Neural progenitor cell (in vitro differentiated cells): ENCODE results near the gene MED25.

ENCODE experiments used
- EZH2phosphoT487 ChIP-seq: fragments of 200-600 bp; sonication (generic); IDR thresholded peaks from 2 replicates; pipeline ENCODE4 v1.6.1; 2017; ENCODE audit warnings: antibody characterized with exemption
- TF ChIP-seq, protein P1 (sequence below): fragments of 200-600 bp; sonication (generic); IDR thresholded peaks from 2 replicates; pipeline ENCODE4 v1.5.1; 2017; ENCODE audit warnings: antibody characterized with exemption, mild to moderate bottlenecking

DNA sequence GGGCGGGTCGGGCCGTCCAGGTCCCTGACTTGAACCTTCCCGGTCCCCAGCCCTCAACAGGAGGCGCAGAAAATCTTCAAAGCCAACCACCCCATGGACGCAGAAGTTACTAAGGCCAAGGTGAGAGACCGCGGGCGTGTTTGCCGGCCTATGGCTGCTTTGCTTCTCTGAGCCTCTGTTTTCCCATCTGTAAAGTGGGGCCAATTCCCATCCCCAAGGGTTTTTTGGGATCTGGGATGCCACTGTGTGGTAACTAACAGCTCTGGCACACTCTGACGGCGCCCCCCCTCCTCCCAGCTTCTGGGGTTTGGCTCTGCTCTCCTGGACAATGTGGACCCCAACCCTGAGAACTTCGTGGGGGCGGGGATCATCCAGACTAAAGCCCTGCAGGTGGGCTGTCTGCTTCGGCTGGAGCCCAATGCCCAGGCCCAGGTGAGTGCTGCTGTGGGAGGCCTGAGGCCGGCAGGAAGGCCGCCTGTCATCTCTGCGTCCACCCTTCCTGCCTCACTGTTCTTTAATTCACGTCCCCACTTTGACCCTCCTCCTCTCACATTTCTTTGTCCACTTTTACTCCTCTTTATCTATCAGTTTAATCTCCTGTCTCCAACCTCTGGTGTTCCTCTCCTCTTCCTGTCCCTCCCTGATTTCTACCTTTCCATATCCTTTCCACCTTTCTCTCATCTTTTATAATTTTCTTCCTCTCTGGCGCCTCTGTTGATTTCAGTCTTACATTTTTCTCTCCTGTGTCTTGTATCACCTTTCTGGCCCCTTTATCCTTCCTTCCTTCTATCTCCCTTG lies 12.1 kb upstream of the MED25 start:
- TF ChIP-seq, protein P1, sequence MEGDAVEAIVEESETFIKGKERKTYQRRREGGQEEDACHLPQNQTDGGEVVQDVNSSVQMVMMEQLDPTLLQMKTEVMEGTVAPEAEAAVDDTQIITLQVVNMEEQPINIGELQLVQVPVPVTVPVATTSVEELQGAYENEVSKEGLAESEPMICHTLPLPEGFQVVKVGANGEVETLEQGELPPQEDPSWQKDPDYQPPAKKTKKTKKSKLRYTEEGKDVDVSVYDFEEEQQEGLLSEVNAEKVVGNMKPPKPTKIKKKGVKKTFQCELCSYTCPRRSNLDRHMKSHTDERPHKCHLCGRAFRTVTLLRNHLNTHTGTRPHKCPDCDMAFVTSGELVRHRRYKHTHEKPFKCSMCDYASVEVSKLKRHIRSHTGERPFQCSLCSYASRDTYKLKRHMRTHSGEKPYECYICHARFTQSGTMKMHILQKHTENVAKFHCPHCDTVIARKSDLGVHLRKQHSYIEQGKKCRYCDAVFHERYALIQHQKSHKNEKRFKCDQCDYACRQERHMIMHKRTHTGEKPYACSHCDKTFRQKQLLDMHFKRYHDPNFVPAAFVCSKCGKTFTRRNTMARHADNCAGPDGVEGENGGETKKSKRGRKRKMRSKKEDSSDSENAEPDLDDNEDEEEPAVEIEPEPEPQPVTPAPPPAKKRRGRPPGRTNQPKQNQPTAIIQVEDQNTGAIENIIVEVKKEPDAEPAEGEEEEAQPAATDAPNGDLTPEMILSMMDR = no peak
- no peak for TF ChIP-seq EZH2phosphoT487
